GM12878 (cell line): ENCODE results near the gene LMNTD2. TPM values are rescaled to one million over a fixed set of nuclear protein-coding genes. Genes with fewer than 3 reads are reported as not detected.

Experiments
- ATAC-seq: fragments of 200-7000 bp; cut with Tn5 transposase; 3 replicates; pipeline ENCODE4 v1.9.1; 2020; ENCODE audit warnings: mild to moderate bottlenecking, moderate library complexity
- BruUV-seq: library from RNA; stranded (reverse); fragments of 400-500 nt; replicated peaks from 2 replicates; lab custom pipeline; 2021; lab: Mats Ljungman, UMichigan
- CTCF ChIA-PET: fragments of 300-600 bp; sonication (Branson Sonifier 250); formaldehyde crosslinking; extraction: SDS; loops from one replicate; lab custom pipeline; 2021; ENCODE audit warnings: inconsistent platforms; lab: Yijun Ruan, JAX
- POLR2A ChIA-PET: fragments of 350-600 bp; formaldehyde crosslinking; extraction: SDS; loops from one replicate; lab custom pipeline; 2021; ENCODE audit warnings: inconsistent platforms; lab: Charles Lee
- RAD21 ChIA-PET: fragments of 300-600 bp; sonication (Branson Sonifier 250); formaldehyde crosslinking; loops from one replicate; lab custom pipeline; 2023; ENCODE audit warnings: antibody characterized with exemption; ENCODE audit not compliant: unreplicated experiment; lab: Charles Lee
- SMC1A ChIA-PET: fragments of 300-600 bp; sonication (Branson Sonifier 250); formaldehyde crosslinking; loops from one replicate; lab custom pipeline; 2023; ENCODE audit not compliant: unreplicated experiment, uncharacterized antibody; lab: Charles Lee
- DNase-seq: peaks from one replicate; pipeline ENCODE4 v3.0.0-alpha.2; 2011; ENCODE audit warnings: low read depth, low spot score
- FAIRE-seq: peaks from 3 replicates; lab custom pipeline; 2011; peaks lifted over from hg19 to GRCh38; lab: Jason Lieb, UNC
- H2AFZ ChIP-seq: 2 replicates; pipeline ENCODE4 v1.6.0; 2011; ENCODE audit warnings: low read depth, low read length, control low read depth; ENCODE audit not compliant: control insufficient read depth
- H3K27ac ChIP-seq: 2 replicates; pipeline ENCODE4 v1.5.1; 2011; ENCODE audit warnings: control low read depth; ENCODE audit not compliant: control insufficient read depth, insufficient read depth
- H3K27me3 ChIP-seq, 2 experiments: replicated peaks in 1 of 2; 2 replicates each; pipeline versions ENCODE4 v1.6.0 to v1.6.1; 2011; ENCODE audit warnings: low read length in 1 of 2; ENCODE audit not compliant: control insufficient read depth in 2 of 2, insufficient read depth in 2 of 2
- H3K36me3 ChIP-seq, 2 experiments: 2 replicates each; pipeline ENCODE4 v1.5.1; 2011; ENCODE audit warnings: low read length in 1 of 2; ENCODE audit not compliant: control insufficient read depth in 2 of 2, insufficient read depth in 2 of 2
- H3K4me1 ChIP-seq: 2 replicates; pipeline ENCODE4 v1.6.1; 2011; ENCODE audit warnings: mild to moderate bottlenecking, low read length, moderate library complexity, mixed read lengths; ENCODE audit not compliant: control insufficient read depth, insufficient read depth
- H3K4me2 ChIP-seq: 2 replicates; pipeline ENCODE4 v1.6.0; 2011; ENCODE audit warnings: control low read depth; ENCODE audit not compliant: control insufficient read depth, insufficient read depth
- H3K4me3 ChIP-seq: fragments of 200-600 bp; sonication (generic); 2 replicates; pipeline ENCODE4 v1.5.1; 2016
- H3K79me2 ChIP-seq: 2 replicates; pipeline ENCODE4 v1.6.0; 2011; ENCODE audit warnings: low read length; ENCODE audit not compliant: control insufficient read depth, insufficient read depth
- H3K9ac ChIP-seq: 2 replicates; pipeline ENCODE4 v1.8.0; 2011; ENCODE audit warnings: low read length, control low read depth, mixed read lengths; ENCODE audit not compliant: control insufficient read depth, insufficient read depth
- H3K9me3 ChIP-seq: replicated peaks from 3 replicates; pipeline ENCODE4 v1.5.1; 2011; ENCODE audit warnings: mild to moderate bottlenecking, low read length; ENCODE audit not compliant: control insufficient read depth, insufficient read depth
- H4K20me1 ChIP-seq: 2 replicates; pipeline ENCODE4 v1.6.0; 2011; ENCODE audit not compliant: control insufficient read depth, insufficient read depth
- ATF7 ChIP-seq: fragments of 450-650 bp; IDR thresholded peaks from 2 replicates; pipeline ENCODE4 v1.6.1; 2016; ENCODE audit warnings: low read depth, mild to moderate bottlenecking
- CBX5 ChIP-seq: sonication (generic); IDR thresholded peaks from 2 replicates; pipeline ENCODE4 v1.6.1; 2016; ENCODE audit warnings: low read depth, moderate library complexity, mild to moderate bottlenecking, inconsistent platforms
- CHD2 ChIP-seq: IDR thresholded peaks from 2 replicates; pipeline ENCODE4 v1.6.1; 2011; ENCODE audit warnings: low read depth, low read length, improper control_type of control experiment, borderline replicate concordance
- CHD4 ChIP-seq: fragments of 200-600 bp; sonication (generic); IDR thresholded peaks from 2 replicates; pipeline ENCODE4 v1.6.1; 2016; ENCODE audit warnings: mild to moderate bottlenecking
- DPF2 ChIP-seq: fragments of 450-650 bp; IDR thresholded peaks from 2 replicates; pipeline ENCODE4 v1.6.1; 2017; ENCODE audit warnings: mild to moderate bottlenecking
- GATAD2B ChIP-seq: fragments of 450-650 bp; conservative IDR thresholded peaks from 2 replicates; pipeline ENCODE4 v1.6.1; 2017; ENCODE audit warnings: low read depth, mild to moderate bottlenecking, moderate library complexity
- HDGF ChIP-seq: fragments of 450-650 bp; IDR thresholded peaks from 2 replicates; pipeline ENCODE4 v1.6.1; 2016; ENCODE audit warnings: antibody characterized with exemption
- IRF4 ChIP-seq: IDR thresholded peaks from 2 replicates; pipeline ENCODE4 v1.6.1; 2011; ENCODE audit warnings: low read depth, low read length
- MTA3 ChIP-seq: IDR thresholded peaks from 2 replicates; pipeline ENCODE4 v1.6.1; 2012; ENCODE audit warnings: low read length, inconsistent platforms, borderline replicate concordance
- RAD51 ChIP-seq: fragments of 450-650 bp; IDR thresholded peaks from 2 replicates; pipeline ENCODE4 v1.6.1; 2016; ENCODE audit warnings: moderate library complexity, mild to moderate bottlenecking, inconsistent platforms
- SPI1 ChIP-seq: IDR thresholded peaks from 2 replicates; pipeline ENCODE4 v1.6.1; 2011; ENCODE audit warnings: low read depth, mild to moderate bottlenecking, low read length, moderate library complexity, borderline replicate concordance; ENCODE audit not compliant: insufficient read depth
- WRNIP1 ChIP-seq: IDR thresholded peaks from 2 replicates; pipeline ENCODE4 v1.6.1; 2011; ENCODE audit warnings: low read depth, low read length, improper control_type of control experiment, borderline replicate concordance
- ZBTB11 ChIP-seq: fragments of 450-650 bp; formaldehyde crosslinking; IDR thresholded peaks from 2 replicates; pipeline ENCODE4 v1.5.0; 2022; ENCODE audit warnings: mild to moderate bottlenecking, missing genetic modification characterization
- ZZZ3 ChIP-seq: IDR thresholded peaks from 2 replicates; pipeline ENCODE4 v1.6.1; 2011; ENCODE audit warnings: low read depth; ENCODE audit not compliant: control insufficient read depth, insufficient read length
- WGBS: methylation state at CpG from one replicate; pipeline ENCODE4 v1.1.6; 2016; ENCODE audit warnings: low lambda C conversion rate; ENCODE audit not compliant: insufficient replicate concordance, insufficient coverage; ENCODE audit errors: missing lambda C conversion rate; 5-methylcytosine and 5-hydroxymethylcytosine counted together
- in situ Hi-C: fragments of 300-500 bp; cut with MboI; formaldehyde crosslinking; loops from 9 replicates; pipeline ENCODE4 v1.14.3; 2018; ENCODE audit warnings: mixed read lengths
- intact Hi-C: fragments of 100-400 bp; cut with micrococcal nuclease; formaldehyde crosslinking; loops from one replicate; pipeline ENCODE4 v1.14.2; 2022; ENCODE audit not compliant: unreplicated experiment
- polyA plus RNA-seq, 11 experiments: library from polyadenylated mRNA; depleted of rRNA in 4 of 11; unstranded in 6 of 11; stranded (reverse) in 5 of 11; fragments of >200 nt; fragmentation: Nextera tagmentation in 4 of 11; fragmentation: Illumina TruSeq in 1 of 11; extraction: Ambion mirVana in 4 of 11; extraction: Trizol in 1 of 11; gene quantifications; 1 replicate in 1 of 11; 2 replicates in 10 of 11; pipeline versions ENCODE4 v1.2.1 to v1.2.3, GENCODE V29; 2011 to 2016; ENCODE audit warnings: inconsistent platforms in 2 of 11, missing spikeins in 2 of 11, low read depth in 1 of 11
- total RNA-seq, 4 experiments: library from RNA; depleted of rRNA in 3 of 4; stranded (reverse); fragments of >200 nt in 3 of 4; fragmentation: Illumina TruSeq in 1 of 4; extraction: Trizol in 1 of 4; gene quantifications; 2 replicates each; pipeline versions ENCODE4 v1.2.1 to v1.2.3, GENCODE V29; 2013 to 2021
- TF ChIP-seq, protein P1 (sequence below): fragments of 450-650 bp; IDR thresholded peaks from 2 replicates; pipeline ENCODE4 v1.6.1; 2014; ENCODE audit warnings: mild to moderate bottlenecking

Gene LMNTD2
- total and polyA plus RNA-seq, 10 of the 15 experiments (the other 5 are each of a cell fraction or from before 2014, with no cell fraction given): 0.22 to 4.1 (median 1.3) TPM; not detected in 2

DNA sequence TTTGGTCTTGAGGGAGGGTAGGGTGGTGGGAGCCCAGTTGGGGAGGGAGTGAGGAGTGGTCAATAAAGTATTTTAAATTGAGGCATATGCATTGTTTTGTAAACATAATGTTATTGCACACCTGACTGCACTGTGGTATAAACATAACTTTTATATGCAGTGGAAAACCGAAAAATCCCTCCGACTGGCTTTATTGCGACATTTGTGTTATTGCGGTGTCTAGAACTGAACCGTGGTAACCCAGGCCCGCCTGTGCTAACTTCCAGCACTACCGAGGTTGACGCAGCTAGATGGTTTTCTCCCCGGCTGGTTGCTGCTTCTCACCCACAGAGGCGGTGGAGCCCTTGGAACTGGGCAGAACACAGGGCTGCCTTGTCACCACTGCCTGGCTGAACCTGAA, 45.9 kb downstream of the LMNTD2 start:
- no peaks in the 10 kb centered on the region for H4K20me1 ChIP-seq
- H3K9me3 ChIP-seq: no peaks in the 10 kb centered on the region
- peaks cover 0 to 3% of the 10 kb centered on the region in 2 experiments; a peak in 2 of 4 replicates for H3K36me3 ChIP-seq
- 91% methylated on average over 10 of the region's 10 CpGs for WGBS
- no peak for TF ChIP-seq CBX5
- no peak for TF ChIP-seq DPF2
- TF ChIP-seq HDGF: no peak
- TF ChIP-seq RAD51: no peak
- TF ChIP-seq MTA3: no peak
- TF ChIP-seq GATAD2B: no peak
- no peak for TF ChIP-seq WRNIP1
- TF ChIP-seq ZBTB11 (CRISPR knock-in tag): no peak
- no peak for TF ChIP-seq ATF7
- TF ChIP-seq, protein P1, sequence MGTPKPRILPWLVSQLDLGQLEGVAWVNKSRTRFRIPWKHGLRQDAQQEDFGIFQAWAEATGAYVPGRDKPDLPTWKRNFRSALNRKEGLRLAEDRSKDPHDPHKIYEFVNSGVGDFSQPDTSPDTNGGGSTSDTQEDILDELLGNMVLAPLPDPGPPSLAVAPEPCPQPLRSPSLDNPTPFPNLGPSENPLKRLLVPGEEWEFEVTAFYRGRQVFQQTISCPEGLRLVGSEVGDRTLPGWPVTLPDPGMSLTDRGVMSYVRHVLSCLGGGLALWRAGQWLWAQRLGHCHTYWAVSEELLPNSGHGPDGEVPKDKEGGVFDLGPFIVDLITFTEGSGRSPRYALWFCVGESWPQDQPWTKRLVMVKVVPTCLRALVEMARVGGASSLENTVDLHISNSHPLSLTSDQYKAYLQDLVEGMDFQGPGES: no peak
- TF ChIP-seq CHD2: no peak
- no peak for TF ChIP-seq IRF4
- TF ChIP-seq CHD4: no peak
- TF ChIP-seq ZZZ3: no peak
- TF ChIP-seq SPI1: no peak
- TF ChIP-seq, all 136 proteins: peak for 0
- no peak overlapping the region for H3K4me3 ChIP-seq
- no peak for ATAC-seq
- no peak overlapping the region for H3K4me2 ChIP-seq
- intact Hi-C loops: no loop called here
- H2AFZ ChIP-seq: no peak overlapping the region
- H3K4me1 ChIP-seq: peaks cover 3% of the 10 kb centered on the region; the same call in 1 of the 2 replicates
- ChIA-PET SMC1A (no interaction called here), POLR2A (no interaction called here), CTCF (no interaction called here), RAD21 (no interaction called here)
- no peak for DNase-seq
- no peak overlapping the region for H3K9ac ChIP-seq
- no peaks in the 10 kb centered on the region for H3K79me2 ChIP-seq
- no peak for FAIRE-seq
- no TSS peak for BruUV-seq
- no peaks in the 10 kb centered on the region for H3K27me3 ChIP-seq
- no peak overlapping the region for H3K27ac ChIP-seq
- in situ Hi-C loops: no loop called here
